Neural progenitor cell (in vitro differentiated cells): ENCODE data around the gene LPXN. TPM values are rescaled to one million over a fixed set of nuclear protein-coding genes. Genes with fewer than 3 reads are reported as not detected.

ENCODE experiments used
- DNase-seq: peaks from one replicate; pipeline ENCODE4 v3.0.0-alpha.2; 2016; ENCODE audit warnings: low spot score
- H2AFZ ChIP-seq: fragments of 200-600 bp; sonication (generic); replicated peaks from 2 replicates; pipeline ENCODE4 v1.6.1; 2016; ENCODE audit warnings: antibody characterized with exemption
- H3F3A ChIP-seq: fragments of 200-600 bp; sonication (generic); 2 replicates; pipeline ENCODE4 v1.6.1; 2016; ENCODE audit warnings: antibody characterized with exemption, low read depth
- H3K27ac ChIP-seq: fragments of 200-600 bp; sonication (generic); 2 replicates; pipeline ENCODE4 v1.5.1; 2016; ENCODE audit warnings: mild to moderate bottlenecking
- H3K27me3 ChIP-seq: fragments of 200-600 bp; sonication (generic); 2 replicates; pipeline ENCODE4 v1.6.1; 2016; ENCODE audit warnings: mild to moderate bottlenecking, moderate library complexity
- H3K36me3 ChIP-seq: fragments of 200-600 bp; sonication (generic); 2 replicates; pipeline ENCODE4 v1.5.1; 2016
- H3K4me1 ChIP-seq: fragments of 200-600 bp; sonication (generic); 2 replicates; pipeline ENCODE4 v1.6.1; 2016; ENCODE audit warnings: mixed run types
- H3K4me2 ChIP-seq: fragments of 200-600 bp; sonication (generic); 2 replicates; pipeline ENCODE4 v1.6.1; 2016
- H3K4me3 ChIP-seq: fragments of 200-600 bp; sonication (generic); 2 replicates; pipeline ENCODE4 v1.5.1; 2016
- H3K79me2 ChIP-seq: fragments of 200-600 bp; sonication (generic); 2 replicates; pipeline ENCODE4 v1.6.1; 2016; ENCODE audit warnings: low read depth
- H3K9ac ChIP-seq: fragments of 200-600 bp; sonication (generic); 2 replicates; pipeline ENCODE4 v1.6.1; 2016
- H3K9me3 ChIP-seq: fragments of 200-600 bp; sonication (generic); 2 replicates; pipeline ENCODE4 v1.5.1; 2016; ENCODE audit warnings: low read depth
- H4K20me1 ChIP-seq: fragments of 200-600 bp; sonication (generic); 2 replicates; pipeline ENCODE4 v1.6.1; 2016; ENCODE audit warnings: low read depth
- H3K27ac Mint-ChIP-seq: 3 replicates; pipeline ENCODE4 v1.8.0; 2021; ENCODE audit warnings: mixed read lengths
- H3K27me3 Mint-ChIP-seq: 2 replicates; pipeline ENCODE4 v1.8.0; 2022; ENCODE audit warnings: low read depth, mild to moderate bottlenecking, inconsistent platforms, moderate library complexity, mixed read lengths; ENCODE audit not compliant: insufficient read depth
- H3K36me3 Mint-ChIP-seq: 3 replicates; pipeline ENCODE4 v1.8.0; 2021; ENCODE audit warnings: mixed read lengths
- H3K4me1 Mint-ChIP-seq: 3 replicates; pipeline ENCODE4 v1.8.0; 2021; ENCODE audit warnings: mixed read lengths
- H3K4me3 Mint-ChIP-seq: 3 replicates; pipeline ENCODE4 v1.8.0; 2021; ENCODE audit warnings: mild to moderate bottlenecking, moderate library complexity, mixed read lengths
- H3K9me3 Mint-ChIP-seq: 3 replicates; pipeline ENCODE4 v1.8.0; 2020; ENCODE audit warnings: mixed read lengths
- EZH2 ChIP-seq: fragments of 200-600 bp; sonication (generic); IDR thresholded peaks from 2 replicates; pipeline ENCODE4 v1.6.1; 2017; ENCODE audit warnings: antibody characterized with exemption, mild to moderate bottlenecking, moderate library complexity
- EZH2phosphoT487 ChIP-seq: fragments of 200-600 bp; sonication (generic); IDR thresholded peaks from 2 replicates; pipeline ENCODE4 v1.6.1; 2017; ENCODE audit warnings: antibody characterized with exemption
- total RNA-seq: library from RNA; depleted of rRNA; stranded (reverse); fragments of >200 nt; gene quantifications from 2 replicates; pipeline ENCODE4 v1.2.3, GENCODE V29; 2015; ENCODE audit warnings: low replicate concordance
- TF ChIP-seq, protein P1 (sequence below): fragments of 200-600 bp; sonication (generic); IDR thresholded peaks from 2 replicates; pipeline ENCODE4 v1.5.1; 2017; ENCODE audit warnings: antibody characterized with exemption, mild to moderate bottlenecking

Gene LPXN
- total RNA-seq, 1 donor from 2014 or later = 5.0 TPM

DNA sequence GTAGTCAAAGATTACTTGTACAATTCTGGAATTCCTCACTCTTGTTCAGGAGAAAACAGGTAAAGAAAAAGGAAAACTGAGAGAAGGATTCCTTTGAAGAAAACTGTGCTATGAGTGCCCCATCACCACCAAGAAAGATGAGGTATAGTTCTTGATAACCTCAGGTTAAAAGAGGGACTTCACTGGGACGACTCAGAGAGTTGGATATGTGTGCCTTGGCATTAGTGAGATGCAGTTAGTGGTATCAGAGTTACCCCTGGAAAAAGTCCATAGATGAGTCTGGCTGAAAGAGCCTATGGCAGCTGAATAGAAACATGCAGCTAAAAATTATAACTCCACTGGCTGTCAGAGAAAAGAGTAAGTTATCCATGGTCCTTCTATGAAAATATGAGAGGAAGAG lies 28.8 kb downstream of the LPXN start:
- peak overlapping the region; percentile 25 for H3K4me2 ChIP-seq
- H2AFZ ChIP-seq = no peak overlapping the region
- peaks cover 12% of the 10 kb centered on the region for H3K4me1 ChIP-seq
- H3K9me3 Mint-ChIP-seq = peaks cover 4% of the 10 kb centered on the region
- no peak for DNase-seq
- TF ChIP-seq, protein P1, sequence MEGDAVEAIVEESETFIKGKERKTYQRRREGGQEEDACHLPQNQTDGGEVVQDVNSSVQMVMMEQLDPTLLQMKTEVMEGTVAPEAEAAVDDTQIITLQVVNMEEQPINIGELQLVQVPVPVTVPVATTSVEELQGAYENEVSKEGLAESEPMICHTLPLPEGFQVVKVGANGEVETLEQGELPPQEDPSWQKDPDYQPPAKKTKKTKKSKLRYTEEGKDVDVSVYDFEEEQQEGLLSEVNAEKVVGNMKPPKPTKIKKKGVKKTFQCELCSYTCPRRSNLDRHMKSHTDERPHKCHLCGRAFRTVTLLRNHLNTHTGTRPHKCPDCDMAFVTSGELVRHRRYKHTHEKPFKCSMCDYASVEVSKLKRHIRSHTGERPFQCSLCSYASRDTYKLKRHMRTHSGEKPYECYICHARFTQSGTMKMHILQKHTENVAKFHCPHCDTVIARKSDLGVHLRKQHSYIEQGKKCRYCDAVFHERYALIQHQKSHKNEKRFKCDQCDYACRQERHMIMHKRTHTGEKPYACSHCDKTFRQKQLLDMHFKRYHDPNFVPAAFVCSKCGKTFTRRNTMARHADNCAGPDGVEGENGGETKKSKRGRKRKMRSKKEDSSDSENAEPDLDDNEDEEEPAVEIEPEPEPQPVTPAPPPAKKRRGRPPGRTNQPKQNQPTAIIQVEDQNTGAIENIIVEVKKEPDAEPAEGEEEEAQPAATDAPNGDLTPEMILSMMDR = no peak
- no peak for TF ChIP-seq EZH2phosphoT487
- no peak for TF ChIP-seq EZH2
- H3K36me3 Mint-ChIP-seq = peaks cover 17% of the 10 kb centered on the region
- no peaks in the 10 kb centered on the region for H3K79me2 ChIP-seq
- no peak overlapping the region for H3K4me3 Mint-ChIP-seq
- H3K27ac Mint-ChIP-seq = peak overlapping the region; percentile 50
- peaks cover 11% of the 10 kb centered on the region for H3K4me1 Mint-ChIP-seq
- H3K9ac ChIP-seq = no peak overlapping the region
- H3K9me3 ChIP-seq = no peaks in the 10 kb centered on the region
- H4K20me1 ChIP-seq = peaks cover 3% of the 10 kb centered on the region
- peaks cover 12% of the 10 kb centered on the region for H3F3A ChIP-seq
- H3K27me3 Mint-ChIP-seq = peaks cover 3% of the 10 kb centered on the region
- peaks cover 3% of the 10 kb centered on the region for H3K36me3 ChIP-seq
- H3K4me3 ChIP-seq = no peak overlapping the region
- no peak overlapping the region for H3K27ac ChIP-seq
- H3K27me3 ChIP-seq = no peaks in the 10 kb centered on the region

DNA sequence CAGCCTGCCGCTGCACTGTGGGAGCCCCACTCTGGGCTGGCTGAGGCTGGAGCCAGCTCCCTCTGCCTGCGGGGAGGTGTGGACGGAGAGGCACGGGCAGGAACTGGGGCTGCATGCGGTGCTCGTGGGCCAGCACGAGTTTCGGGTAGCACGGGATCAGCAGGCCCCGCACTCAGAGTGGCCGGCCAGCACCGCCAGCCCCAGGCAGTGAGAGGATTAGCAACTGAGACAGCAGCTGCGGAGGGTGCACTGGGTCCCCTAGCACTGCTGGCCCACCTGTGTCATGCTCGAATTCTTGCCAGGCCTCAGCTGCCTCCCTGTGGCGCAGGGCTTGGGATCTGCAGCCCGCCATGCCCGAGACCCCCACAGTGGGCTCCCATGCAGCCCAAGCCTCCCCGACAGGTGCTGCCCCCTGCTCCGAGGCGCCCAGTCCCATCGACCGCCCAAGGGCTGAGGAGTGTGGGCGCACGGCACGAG lies 43.8 kb downstream of the LPXN start:
- Histone ChIP-seq H3K27ac (no peak overlapping the region), H3K4me3 (no peak overlapping the region), H3K9ac (no peak overlapping the region), H3K4me2 (no peak overlapping the region), H3K27me3 (no peaks in the 10 kb centered on the region), H2AFZ (no peak overlapping the region), H3K36me3 (no peaks in the 10 kb centered on the region), H3K9me3 (no peaks in the 10 kb centered on the region), H3F3A (no peaks in the 10 kb centered on the region), H3K4me1 (no peaks in the 10 kb centered on the region), H3K79me2 (no peaks in the 10 kb centered on the region), H4K20me1 (no peaks in the 10 kb centered on the region)
- Mint-ChIP-seq H3K27ac (no peak overlapping the region), H3K4me1 (no peaks in the 10 kb centered on the region), H3K27me3 (peaks cover 2% of the 10 kb centered on the region), H3K4me3 (no peak overlapping the region), H3K9me3 (peaks cover 4% of the 10 kb centered on the region), H3K36me3 (peaks cover 23% of the 10 kb centered on the region)
- TF ChIP-seq EZH2phosphoT487 (no peak), EZH2 (no peak)
- TF ChIP-seq, protein P1 = no peak
- no peak for DNase-seq

DNA sequence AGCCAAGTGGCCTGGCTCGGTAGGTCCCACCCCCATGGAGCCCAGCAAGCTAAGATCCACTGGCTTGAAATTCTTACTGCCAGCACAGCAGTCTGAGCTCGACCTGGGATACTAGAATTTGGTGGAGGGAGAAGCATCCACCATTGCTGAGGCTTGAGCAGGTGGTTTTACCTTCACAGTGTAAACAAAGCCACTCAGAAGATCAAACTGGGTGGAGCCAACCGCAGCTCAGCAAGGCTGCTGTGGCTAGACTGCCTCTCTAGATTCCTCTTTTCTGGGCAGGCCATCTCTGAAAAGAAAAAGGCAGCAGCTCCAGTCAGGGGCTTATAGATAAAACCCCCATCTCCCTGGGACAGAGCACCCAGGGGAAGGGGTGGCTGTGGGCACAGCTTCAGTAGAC lies 45.4 kb downstream of the LPXN start:
- H3K27ac Mint-ChIP-seq = no peak overlapping the region
- no peaks in the 10 kb centered on the region for H3K27me3 ChIP-seq
- no peak overlapping the region for H3K9ac ChIP-seq
- H3K4me2 ChIP-seq = no peak overlapping the region
- no peaks in the 10 kb centered on the region for H3K4me1 ChIP-seq
- no peak overlapping the region for H3K4me3 ChIP-seq
- H2AFZ ChIP-seq = no peak overlapping the region
- H3K36me3 ChIP-seq = no peaks in the 10 kb centered on the region
- no peaks in the 10 kb centered on the region for H3F3A ChIP-seq
- no peaks in the 10 kb centered on the region for H3K79me2 ChIP-seq
- TF ChIP-seq, protein P1 = no peak
- TF ChIP-seq EZH2 = no peak
- no peak for TF ChIP-seq EZH2phosphoT487
- H3K27ac ChIP-seq = no peak overlapping the region
- no peak for DNase-seq
- no peak overlapping the region for H3K4me3 Mint-ChIP-seq
- H4K20me1 ChIP-seq = no peaks in the 10 kb centered on the region
- no peaks in the 10 kb centered on the region for H3K9me3 ChIP-seq
- H3K36me3 Mint-ChIP-seq = peaks cover 16% of the 10 kb centered on the region
- H3K27me3 Mint-ChIP-seq = peaks cover 2% of the 10 kb centered on the region
- H3K4me1 Mint-ChIP-seq = no peaks in the 10 kb centered on the region
- H3K9me3 Mint-ChIP-seq = peaks cover 4% of the 10 kb centered on the region
